A549 (cell line): ENCODE data around the gene MPL. TPM values are rescaled to one million over a fixed set of nuclear protein-coding genes. Genes with fewer than 3 reads are reported as not detected.

Experiments used
- ATAC-seq, 2 experiments: fragments of 200-7000 bp in 1 of 2; fragments of >200 bp in 1 of 2; cut with Nextera tagmentation in 1 of 2; cut with Tn5 transposase in 1 of 2; 3 replicates each; pipeline versions ENCODE4 v1.8.0 to v1.9.1; 2018 to 2020; ENCODE audit warnings: mild to moderate bottlenecking in 1 of 2, moderate library complexity in 1 of 2
- CTCF ChIA-PET: fragments of 300-600 bp; sonication (Branson Sonifier 250); formaldehyde crosslinking; extraction: SDS; loops from one replicate; lab custom pipeline; 2021; ENCODE audit warnings: antibody characterized with exemption, inconsistent platforms; lab: Yijun Ruan, JAX
- POLR2A ChIA-PET: fragments of 350-600 bp; formaldehyde crosslinking; extraction: SDS; loops from one replicate; lab custom pipeline; 2021; ENCODE audit warnings: antibody characterized with exemption, inconsistent platforms; lab: Yijun Ruan, JAX
- DNase-seq, 2 experiments: peaks; one replicate each; pipeline versions ENCODE4 v3.0.0 to v3.0.0-alpha.2; 2011 to 2016; ENCODE audit warnings: low read depth in 1 of 2, low spot score in 1 of 2
- FAIRE-seq: peaks from 2 replicates; lab custom pipeline; 2011; peaks lifted over from hg19 to GRCh38; lab: Jason Lieb, UNC
- H3K27ac ChIP-seq, 2 experiments: fragments of >200 bp; sonication (Bioruptor Twin); formaldehyde crosslinking; 3 replicates each; pipeline ENCODE4 v1.5.1; 2016 to 2017
- H3K4me1 ChIP-seq: fragments of >200 bp; sonication (Bioruptor Twin); formaldehyde crosslinking; 3 replicates; pipeline ENCODE4 v1.6.1; 2016
- H3K4me2 ChIP-seq: fragments of >200 bp; sonication (Bioruptor Twin); formaldehyde crosslinking; 3 replicates; pipeline ENCODE4 v1.6.1; 2016
- H3K4me3 ChIP-seq: fragments of >200 bp; sonication (Bioruptor Twin); formaldehyde crosslinking; 3 replicates; pipeline ENCODE4 v1.5.1; 2016
- H3K9me3 ChIP-seq: fragments of >200 bp; sonication (Bioruptor Twin); formaldehyde crosslinking; 3 replicates; pipeline ENCODE4 v1.6.1; 2016
- BHLHE40 ChIP-seq: IDR thresholded peaks from 2 replicates; pipeline ENCODE4 v1.6.1; 2012; ENCODE audit warnings: low read depth, low read length, inconsistent platforms
- CBX8 ChIP-seq: fragments of 200-600 bp; sonication (generic); IDR thresholded peaks from 2 replicates; pipeline ENCODE4 v1.6.1; 2016
- CEBPB ChIP-seq, 2 experiments: fragments of >200 bp in 1 of 2; sonication (Bioruptor Twin) in 1 of 2; formaldehyde crosslinking in 1 of 2; IDR thresholded peaks; 2 replicates each; pipeline ENCODE4 v1.6.1; 2012 to 2016
- CHD2 ChIP-seq: fragments of 150-350 bp; IDR thresholded peaks from 2 replicates; pipeline ENCODE4 v1.6.1; 2014; ENCODE audit warnings: low read length; ENCODE audit not compliant: partially characterized antibody
- CHD4 ChIP-seq: fragments of 200-600 bp; sonication (generic); IDR thresholded peaks from 2 replicates; pipeline ENCODE4 v1.6.1; 2016; ENCODE audit warnings: antibody characterized with exemption, mild to moderate bottlenecking, borderline replicate concordance
- CTCF ChIP-seq: fragments of >200 bp; sonication (Bioruptor Twin); formaldehyde crosslinking; IDR thresholded peaks from 3 replicates; pipeline ENCODE4 v1.5.1; 2016
- EP300 ChIP-seq, 2 experiments: fragments of >200 bp; sonication (Bioruptor Twin); formaldehyde crosslinking; IDR thresholded peaks; 2 replicates in 1 of 2; 3 replicates in 1 of 2; pipeline ENCODE4 v1.6.1; 2016 to 2017
- ESRRA ChIP-seq: fragments of 150-350 bp; IDR thresholded peaks from 2 replicates; pipeline ENCODE4 v1.6.1; 2014; ENCODE audit warnings: mild to moderate bottlenecking, low read length, borderline replicate concordance
- HMGXB4 ChIP-seq: fragments of 250-450 bp; sonication (Bioruptor Pico); IDR thresholded peaks from 2 replicates; pipeline ENCODE4 v1.5.0; 2021; ENCODE audit warnings: mild to moderate bottlenecking, moderate library complexity, borderline replicate concordance
- JUNB ChIP-seq: fragments of >200 bp; sonication (Bioruptor Twin); formaldehyde crosslinking; IDR thresholded peaks from 2 replicates; pipeline ENCODE4 v1.6.1; 2016
- KDM1A ChIP-seq: fragments of 200-600 bp; sonication (generic); IDR thresholded peaks from 2 replicates; pipeline ENCODE4 v1.6.1; 2016; ENCODE audit warnings: low read depth, mild to moderate bottlenecking
- MAFK ChIP-seq: fragments of 450-650 bp; IDR thresholded peaks from 2 replicates; pipeline ENCODE4 v1.6.1; 2014; ENCODE audit not compliant: partially characterized antibody
- MAZ ChIP-seq: fragments of 150-350 bp; IDR thresholded peaks from 2 replicates; pipeline ENCODE4 v1.6.1; 2014; ENCODE audit warnings: antibody characterized with exemption, low read depth, low read length, borderline replicate concordance
- MYC ChIP-seq: IDR thresholded peaks from 2 replicates; pipeline ENCODE4 v1.6.1; 2012; ENCODE audit warnings: mild to moderate bottlenecking, inconsistent platforms, low read length, improper control_type of control experiment, borderline replicate concordance
- PBX3 ChIP-seq: IDR thresholded peaks from 2 replicates; pipeline ENCODE4 v1.6.1; 2012
- PHF8 ChIP-seq: fragments of 200-600 bp; sonication (generic); IDR thresholded peaks from 2 replicates; pipeline ENCODE4 v1.6.1; 2016; ENCODE audit warnings: low read depth, mild to moderate bottlenecking, antibody characterized with exemption, moderate library complexity, borderline replicate concordance
- POLR2A ChIP-seq: IDR thresholded peaks from 2 replicates; pipeline ENCODE4 v1.6.1; 2012; ENCODE audit warnings: mild to moderate bottlenecking, low read length
- REST ChIP-seq: fragments of 200-600 bp; sonication (generic); IDR thresholded peaks from 2 replicates; pipeline ENCODE4 v1.6.1; 2016; ENCODE audit warnings: antibody characterized with exemption, mild to moderate bottlenecking, moderate library complexity
- RFX5 ChIP-seq: fragments of 450-650 bp; IDR thresholded peaks from 2 replicates; pipeline ENCODE4 v1.7.1; 2014; ENCODE audit warnings: antibody characterized with exemption, mild to moderate bottlenecking, moderate library complexity
- RNF2 ChIP-seq: fragments of 200-600 bp; sonication (generic); IDR thresholded peaks from 2 replicates; pipeline ENCODE4 v1.6.1; 2016; ENCODE audit warnings: low read depth, mild to moderate bottlenecking, antibody characterized with exemption, moderate library complexity, borderline replicate concordance
- SMC3 ChIP-seq: fragments of >200 bp; sonication (Bioruptor Twin); formaldehyde crosslinking; IDR thresholded peaks from 3 replicates; pipeline ENCODE4 v1.6.1; 2018; ENCODE audit warnings: inconsistent platforms
- SREBF2 ChIP-seq: fragments of 450-650 bp; IDR thresholded peaks from 2 replicates; pipeline ENCODE4 v1.6.1; 2014; ENCODE audit warnings: mild to moderate bottlenecking, moderate library complexity
- TFCP2L1 ChIP-seq: fragments of 250-450 bp; sonication (Bioruptor Pico); IDR thresholded peaks from 2 replicates; pipeline ENCODE4 v1.5.0; 2021; ENCODE audit warnings: mild to moderate bottlenecking
- TP53 ChIP-seq: fragments of 250-450 bp; sonication (Bioruptor Pico); IDR thresholded peaks from 2 replicates; pipeline ENCODE4 v1.5.0; 2021; ENCODE audit warnings: mild to moderate bottlenecking, moderate library complexity
- ZC3H11A ChIP-seq: fragments of 450-650 bp; IDR thresholded peaks from 2 replicates; pipeline ENCODE4 v1.6.1; 2014; ENCODE audit warnings: antibody characterized with exemption, mild to moderate bottlenecking
- ZNF302 ChIP-seq: fragments of 250-450 bp; sonication (Bioruptor Pico); IDR thresholded peaks from 2 replicates; pipeline ENCODE4 v1.9.0; 2021; ENCODE audit warnings: inconsistent platforms, mild to moderate bottlenecking, moderate library complexity
- WGBS: methylation state at CpG from one replicate; pipeline ENCODE4 v1.1.6; 2017; ENCODE audit errors: missing lambda C conversion rate; 5-methylcytosine and 5-hydroxymethylcytosine counted together
- polyA plus RNA-seq, 4 experiments: library from polyadenylated mRNA; depleted of rRNA in 3 of 4; stranded (reverse); fragments of >200 nt; fragmentation: RNase III in 1 of 4; extraction: RNeasy Plus Mini Kit Qiagen cat#74134 plus additional on column Dnase treatment in 1 of 4; gene quantifications; 2 replicates in 3 of 4; 3 replicates in 1 of 4; pipeline ENCODE4 v1.2.3, GENCODE V29; 2011 to 2017
- TF ChIP-seq, protein P1 (sequence below): fragments of 450-650 bp; IDR thresholded peaks from 2 replicates; pipeline ENCODE4 v1.6.1; 2014; ENCODE audit warnings: antibody characterized with exemption
- TF ChIP-seq, protein P2 (sequence below): IDR thresholded peaks from 2 replicates; pipeline ENCODE4 v1.6.1; 2012
- TF ChIP-seq, protein P3 (sequence below): fragments of 150-350 bp; IDR thresholded peaks from 2 replicates; pipeline ENCODE4 v1.6.1; 2014; ENCODE audit warnings: low read depth, mild to moderate bottlenecking, low read length

The MPL gene
- polyA plus RNA-seq, 2 of the 4 experiments (the other 2 are of a cell fraction) = not detected

DNA sequence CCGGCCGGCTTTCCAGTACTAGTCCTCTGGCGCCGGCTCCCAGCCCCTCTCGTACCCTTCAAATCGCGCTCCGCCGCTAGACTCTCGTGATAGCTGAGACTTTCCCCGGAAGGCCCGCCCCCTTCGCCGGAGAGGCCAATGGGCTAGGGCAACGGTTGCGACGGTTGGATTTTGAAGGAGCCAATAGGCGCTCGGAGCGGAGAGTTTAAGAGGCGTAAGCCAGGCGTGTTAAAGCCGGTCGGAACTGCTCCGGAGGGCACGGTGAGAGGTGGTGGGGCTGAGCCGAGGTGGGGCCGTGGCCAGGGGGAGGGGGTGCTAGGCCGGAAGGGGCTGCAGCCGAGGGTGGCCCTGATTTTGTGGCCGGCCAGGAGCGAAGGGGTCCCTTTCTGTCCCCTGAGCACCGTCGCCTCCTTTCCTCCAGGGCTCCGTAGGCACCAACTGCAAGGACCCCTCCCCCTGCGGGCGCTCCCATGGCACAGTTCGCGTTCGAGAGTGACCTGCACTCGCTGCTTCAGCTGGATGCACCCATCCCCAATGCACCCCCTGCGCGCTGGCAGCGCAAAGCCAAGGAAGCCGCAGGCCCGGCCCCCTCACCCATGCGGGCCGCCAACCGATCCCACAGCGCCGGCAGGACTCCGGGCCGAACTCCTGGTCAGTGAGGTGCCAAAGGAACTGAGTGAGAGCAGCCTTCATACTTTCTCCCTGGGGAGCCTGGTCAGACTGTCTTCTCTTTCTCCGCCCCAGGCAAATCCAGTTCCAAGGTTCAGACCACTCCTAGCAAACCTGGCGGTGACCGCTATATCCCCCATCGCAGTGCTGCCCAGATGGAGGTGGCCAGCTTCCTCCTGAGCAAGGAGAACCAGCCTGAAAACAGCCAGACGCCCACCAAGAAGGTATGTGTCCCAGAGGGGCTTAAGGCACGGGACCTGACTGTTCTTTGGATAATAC is 21.4 kb downstream of the MPL start, which contains the start of gene CDC20:
TSS of gene CDC20 (plus strand) at position 236 of the 948 bp plus-strand sequence. CDS start at position 471, 235 bp downstream.
- Histone ChIP-seq H3K27ac (peak within 1 kb of the TSS; percentile 92 to 97), H3K4me3 (peak within 1 kb of the TSS; percentile 62), H3K9me3 (no peaks in the 10 kb centered on the region), H3K4me1 (peaks cover 41% of the 10 kb centered on the region), H3K4me2 (peak within 1 kb of the TSS; percentile 91)
- POLR2A ChIA-PET = interaction anchor here (0.5 to 2.6 kb wide), 12 partner anchors 9 to 587 kb away, joined by 3 to 37 read pairs (median 5); partner anchors contain the start of genes ELOVL1, MED8 and SZT2
- FAIRE-seq = no peak
- CTCF ChIA-PET = interaction anchor here (0.8 to 3.3 kb wide), 6 partner anchors 11 to 193 kb away, joined by 3 to 9 read pairs (median 3); no protein-coding TSS in a partner anchor
- peak; percentile 68 to 95 for DNase-seq
- ATAC-seq = peak; percentile 91 to 96
- 10% methylated on average over 2 of the region's 59 CpGs for WGBS
- TF ChIP-seq JUNB = no peak
- TF ChIP-seq, protein P1, sequence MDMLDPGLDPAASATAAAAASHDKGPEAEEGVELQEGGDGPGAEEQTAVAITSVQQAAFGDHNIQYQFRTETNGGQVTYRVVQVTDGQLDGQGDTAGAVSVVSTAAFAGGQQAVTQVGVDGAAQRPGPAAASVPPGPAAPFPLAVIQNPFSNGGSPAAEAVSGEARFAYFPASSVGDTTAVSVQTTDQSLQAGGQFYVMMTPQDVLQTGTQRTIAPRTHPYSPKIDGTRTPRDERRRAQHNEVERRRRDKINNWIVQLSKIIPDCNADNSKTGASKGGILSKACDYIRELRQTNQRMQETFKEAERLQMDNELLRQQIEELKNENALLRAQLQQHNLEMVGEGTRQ = no peak
- no peak for TF ChIP-seq CTCF
- no peak for TF ChIP-seq KDM1A
- no peak for TF ChIP-seq EP300 (IDR thresholded peaks at IDR 0.05)
- no peak for TF ChIP-seq SMC3
- TF ChIP-seq REST = peak; percentile 88
- no peak for TF ChIP-seq BHLHE40
- no peak for TF ChIP-seq TP53 (CRISPR knock-in tag)
- no peak for TF ChIP-seq RNF2
- TF ChIP-seq MAZ = no peak
- TF ChIP-seq RFX5 = no peak
- no peak for TF ChIP-seq SREBF2
- TF ChIP-seq CEBPB (IDR thresholded peaks at IDR 0.05) = no peak
- TF ChIP-seq ESRRA = no peak
- peak; percentile 42; the same call in 1 of the 2 replicates for TF ChIP-seq POLR2A
- TF ChIP-seq, protein P2, sequence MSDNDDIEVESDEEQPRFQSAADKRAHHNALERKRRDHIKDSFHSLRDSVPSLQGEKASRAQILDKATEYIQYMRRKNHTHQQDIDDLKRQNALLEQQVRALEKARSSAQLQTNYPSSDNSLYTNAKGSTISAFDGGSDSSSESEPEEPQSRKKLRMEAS = no peak
- peak; percentile 91 for TF ChIP-seq CHD2
- TF ChIP-seq ZNF302 (CRISPR knock-in tag) = no peak
- TF ChIP-seq, protein P3, sequence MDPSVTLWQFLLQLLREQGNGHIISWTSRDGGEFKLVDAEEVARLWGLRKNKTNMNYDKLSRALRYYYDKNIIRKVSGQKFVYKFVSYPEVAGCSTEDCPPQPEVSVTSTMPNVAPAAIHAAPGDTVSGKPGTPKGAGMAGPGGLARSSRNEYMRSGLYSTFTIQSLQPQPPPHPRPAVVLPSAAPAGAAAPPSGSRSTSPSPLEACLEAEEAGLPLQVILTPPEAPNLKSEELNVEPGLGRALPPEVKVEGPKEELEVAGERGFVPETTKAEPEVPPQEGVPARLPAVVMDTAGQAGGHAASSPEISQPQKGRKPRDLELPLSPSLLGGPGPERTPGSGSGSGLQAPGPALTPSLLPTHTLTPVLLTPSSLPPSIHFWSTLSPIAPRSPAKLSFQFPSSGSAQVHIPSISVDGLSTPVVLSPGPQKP = no peak
- TF ChIP-seq MAFK = no peak
- no peak for TF ChIP-seq TFCP2L1 (CRISPR knock-in tag)
- TF ChIP-seq CHD4 = no peak
- no peak for TF ChIP-seq MYC
- no peak for TF ChIP-seq ZC3H11A
- no peak for TF ChIP-seq HMGXB4 (CRISPR knock-in tag)
- no peak for TF ChIP-seq PHF8
- no peak for TF ChIP-seq CBX8
- no peak for TF ChIP-seq PBX3
